SHP77 treated with DMSO at 0.1 percent for 48 hours (cell line): ENCODE measurements around the gene UGT3A1.
"Not testable (repeated sequence)": the region's sequence is repeated elsewhere in the genome, so short reads cannot be mapped to it uniquely, and the experiment has no call there.

Experiments used
- DNase-seq: peaks from one replicate; lab custom pipeline; 2025; lab: John Stamatoyannopoulos, UW

The UGT3A1 gene, protein sequence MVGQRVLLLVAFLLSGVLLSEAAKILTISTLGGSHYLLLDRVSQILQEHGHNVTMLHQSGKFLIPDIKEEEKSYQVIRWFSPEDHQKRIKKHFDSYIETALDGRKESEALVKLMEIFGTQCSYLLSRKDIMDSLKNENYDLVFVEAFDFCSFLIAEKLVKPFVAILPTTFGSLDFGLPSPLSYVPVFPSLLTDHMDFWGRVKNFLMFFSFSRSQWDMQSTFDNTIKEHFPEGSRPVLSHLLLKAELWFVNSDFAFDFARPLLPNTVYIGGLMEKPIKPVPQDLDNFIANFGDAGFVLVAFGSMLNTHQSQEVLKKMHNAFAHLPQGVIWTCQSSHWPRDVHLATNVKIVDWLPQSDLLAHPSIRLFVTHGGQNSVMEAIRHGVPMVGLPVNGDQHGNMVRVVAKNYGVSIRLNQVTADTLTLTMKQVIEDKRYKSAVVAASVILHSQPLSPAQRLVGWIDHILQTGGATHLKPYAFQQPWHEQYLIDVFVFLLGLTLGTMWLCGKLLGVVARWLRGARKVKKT

DNA sequence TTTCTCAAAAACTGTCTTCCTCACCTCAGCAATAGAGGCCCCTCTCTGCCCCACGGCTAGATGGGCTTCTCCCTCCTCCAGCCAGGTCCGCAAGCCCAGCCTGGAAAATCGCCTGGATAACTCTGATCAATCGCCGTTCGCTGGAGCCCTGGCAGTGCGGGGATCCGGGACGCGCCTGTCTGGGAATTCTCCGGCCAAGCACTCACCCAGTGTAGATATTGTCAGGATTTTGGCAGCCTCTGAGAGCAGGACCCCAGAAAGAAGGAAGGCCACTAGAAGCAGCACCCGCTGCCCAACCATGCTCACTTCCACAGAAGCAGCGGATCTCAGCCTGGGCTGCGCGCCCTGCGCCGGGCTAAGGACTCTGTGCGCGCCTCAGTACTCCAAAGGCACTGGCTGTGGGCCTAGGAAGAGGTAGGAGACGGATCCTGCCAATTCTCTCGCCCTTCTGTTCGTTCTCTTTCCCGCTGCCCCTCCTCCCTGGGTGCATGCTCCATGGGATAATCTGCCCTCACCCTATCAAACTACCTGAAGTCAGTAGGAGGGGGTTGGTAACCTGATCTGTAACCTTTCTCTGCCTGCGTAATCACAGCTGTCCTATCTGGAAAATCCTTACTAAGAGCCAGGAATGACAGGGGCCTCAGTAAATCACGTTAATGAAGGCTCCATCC lies at the start of gene UGT3A1:
Gene UGT3A1, minus strand, starts transcription at position 450 of the 671 bp plus-strand sequence. Its CDS starts 150 bp downstream, at position 300.
- DNase-seq: peak; percentile 86

DNA sequence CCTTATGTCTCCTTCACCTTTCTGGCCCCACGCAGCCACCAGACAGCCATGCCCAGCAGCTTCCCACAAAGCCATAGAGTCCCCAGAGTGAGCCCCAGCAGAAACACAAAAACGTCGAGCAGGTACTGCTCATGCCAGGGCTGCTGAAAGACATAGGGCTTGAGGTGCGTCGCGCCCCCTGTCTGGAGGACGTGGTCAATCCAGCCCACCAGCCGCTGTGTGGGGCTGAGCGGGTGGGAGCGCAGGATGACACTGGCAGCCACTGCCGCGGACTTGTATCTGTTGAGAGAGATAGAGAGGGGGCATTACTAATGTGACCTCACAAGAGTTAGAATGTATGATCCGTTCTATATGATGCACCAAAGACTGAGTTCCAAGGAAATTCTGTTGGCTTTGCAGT lies 44.5 kb upstream of the UGT3A1 start:
- DNase-seq: no peak

DNA sequence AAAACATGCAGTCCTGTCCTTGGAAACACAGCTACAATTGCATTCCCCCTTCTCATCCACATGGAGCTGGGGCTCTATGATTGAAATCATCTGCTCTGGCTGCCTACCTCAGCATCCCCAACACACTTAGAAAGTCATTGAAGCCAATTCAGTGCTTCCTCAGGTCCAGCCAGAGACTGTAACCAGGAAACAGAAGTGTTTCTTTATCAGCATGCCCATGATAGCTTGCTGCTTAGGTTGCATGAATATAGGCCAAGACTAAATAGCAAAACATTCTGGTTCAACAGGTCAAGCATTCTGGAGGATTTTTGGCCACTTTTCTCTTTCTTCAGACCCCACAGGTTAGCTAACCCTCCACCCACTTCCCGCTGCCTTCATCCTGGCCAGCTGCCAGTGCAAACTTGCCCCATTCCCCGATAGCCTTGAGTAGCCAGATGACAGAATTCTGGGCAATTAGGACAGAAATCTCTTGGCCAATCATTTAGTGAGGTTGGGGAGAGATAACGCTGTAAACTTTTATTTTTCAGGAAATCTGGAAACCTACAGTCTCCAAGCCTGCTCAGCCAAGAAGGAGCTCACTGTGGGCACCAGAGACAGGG lies 43.4 kb upstream of the UGT3A1 start:
- not testable (repeated sequence) for DNase-seq

DNA sequence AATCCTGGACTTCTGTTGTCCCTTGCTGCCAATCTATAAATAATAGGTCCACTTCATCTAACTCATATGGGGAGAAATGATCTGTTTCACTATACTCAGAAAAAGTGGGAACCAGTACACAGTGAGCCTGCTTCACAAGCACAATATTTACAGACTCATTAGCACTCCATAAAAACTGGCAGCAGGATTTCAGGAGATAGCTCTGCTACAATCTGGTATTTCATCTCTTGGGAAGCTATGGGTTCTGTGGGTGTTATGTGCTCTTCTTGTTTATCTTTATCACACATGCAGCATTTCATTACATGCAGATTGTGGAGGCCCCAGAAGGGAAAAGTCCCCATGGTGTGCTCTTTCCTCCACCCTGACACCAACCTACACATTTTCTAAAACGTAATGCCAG lies 42.3 kb upstream of the UGT3A1 start:
- no peak for DNase-seq

DNA sequence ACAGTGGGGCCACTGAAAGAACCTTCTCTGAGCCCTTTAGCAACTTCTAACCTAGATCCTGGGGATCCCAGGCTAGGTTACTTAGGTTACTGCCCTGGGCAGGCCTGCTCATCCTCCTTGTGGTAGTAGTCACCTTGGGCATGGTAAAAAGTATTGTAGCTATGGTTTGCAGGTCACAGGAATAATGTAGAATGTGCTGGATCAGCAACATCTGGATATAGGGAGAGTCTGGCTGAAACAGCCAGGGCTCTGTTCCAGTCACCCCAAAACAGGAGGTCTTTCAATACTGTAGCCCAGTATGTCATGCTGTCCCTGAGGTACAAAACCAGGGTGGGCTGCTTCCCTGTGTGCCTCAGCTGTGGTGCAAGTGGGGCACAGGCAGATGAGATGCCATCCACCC lies 41.9 kb upstream of the UGT3A1 start:
- no peak for DNase-seq

DNA sequence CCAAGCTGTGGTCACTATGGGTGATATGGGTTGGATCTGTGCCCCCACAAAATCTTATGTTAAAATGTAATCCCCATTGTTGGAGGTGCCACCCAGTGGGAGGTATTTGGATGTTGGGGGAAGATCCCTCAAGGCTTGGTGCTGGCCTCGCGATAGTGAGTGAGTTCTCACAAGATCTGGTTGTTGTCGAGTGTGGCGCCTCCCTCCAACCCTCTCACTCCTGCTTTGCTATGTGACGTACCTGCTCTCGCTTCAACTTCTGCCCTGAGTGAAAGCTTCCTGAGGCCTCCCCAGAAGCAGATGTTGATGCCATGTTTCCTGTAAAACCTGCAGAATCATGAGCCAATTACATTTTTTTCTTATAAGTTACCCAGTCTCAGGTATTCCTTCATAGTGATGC lies 40.0 kb upstream of the UGT3A1 start:
- DNase-seq: no peak

DNA sequence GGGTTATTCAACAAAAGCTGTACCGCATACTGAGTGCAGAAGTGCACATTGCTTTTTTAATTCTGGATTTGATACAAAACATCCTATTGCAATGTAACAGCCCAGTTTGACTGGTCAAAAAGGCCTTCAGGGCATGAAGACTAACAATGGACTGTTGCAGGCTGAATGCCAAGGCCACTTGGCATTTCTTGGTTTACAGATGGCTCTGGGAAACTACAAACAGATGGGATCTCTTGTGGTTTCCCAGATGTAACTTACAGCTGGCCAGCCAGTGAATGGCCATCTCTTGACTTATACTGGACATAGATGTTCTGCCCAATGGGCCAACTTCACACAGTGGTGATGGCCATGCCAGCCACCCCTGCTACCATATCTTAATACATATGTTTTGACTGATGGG lies 38.7 kb upstream of the UGT3A1 start:
- DNase-seq: no peak

DNA sequence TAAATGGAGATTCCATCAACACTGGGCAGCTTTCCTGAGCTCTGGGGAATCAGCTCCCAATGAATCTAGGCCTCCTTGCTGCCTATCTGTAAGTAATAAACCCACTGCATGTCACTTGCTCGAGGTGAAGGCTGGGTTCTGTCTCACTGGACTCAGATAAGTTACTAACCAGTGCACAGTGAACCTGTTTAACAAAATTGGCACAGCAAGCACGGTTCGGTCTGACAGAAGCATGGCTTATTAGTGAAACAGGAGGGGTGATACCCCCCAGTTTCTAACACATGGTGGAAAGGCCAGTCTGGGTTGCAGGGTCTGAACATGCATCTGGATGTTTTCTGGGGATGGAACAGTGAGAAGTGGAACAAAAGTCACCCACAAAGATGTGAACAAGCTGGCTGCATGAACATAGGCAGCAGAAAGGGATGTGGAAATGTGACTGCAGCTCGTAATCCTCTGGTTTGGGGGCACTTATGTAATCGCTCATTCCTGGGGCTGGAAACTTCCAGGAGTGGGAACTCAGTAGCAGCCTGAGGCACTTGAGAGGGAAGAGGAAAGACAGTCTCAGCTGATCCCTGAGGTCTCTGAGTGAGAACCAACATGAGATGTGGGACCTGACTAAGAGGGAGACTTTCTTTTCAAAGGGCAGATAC lies 37.8 kb upstream of the UGT3A1 start:
- DNase-seq: no peak

DNA sequence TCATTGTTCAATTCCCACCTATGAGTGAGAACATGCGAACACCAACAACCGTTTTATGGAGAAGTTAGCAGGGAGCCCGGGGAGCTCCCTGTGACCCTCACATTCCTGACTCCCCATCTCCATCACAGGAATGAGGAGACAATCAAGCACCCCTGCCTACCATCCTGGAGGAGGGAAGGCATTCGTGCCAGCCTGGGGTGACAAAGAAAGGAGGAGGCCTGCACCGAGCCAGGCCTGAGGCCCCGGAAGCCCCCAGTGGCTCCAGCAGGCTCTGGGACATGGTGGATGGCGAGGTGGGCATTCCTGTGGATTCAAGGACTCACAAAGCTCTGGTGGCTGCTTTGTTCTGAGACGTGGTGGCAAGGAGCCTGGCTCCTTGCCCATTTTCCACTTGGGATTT lies 36.5 kb upstream of the UGT3A1 start:
- no peak for DNase-seq

DNA sequence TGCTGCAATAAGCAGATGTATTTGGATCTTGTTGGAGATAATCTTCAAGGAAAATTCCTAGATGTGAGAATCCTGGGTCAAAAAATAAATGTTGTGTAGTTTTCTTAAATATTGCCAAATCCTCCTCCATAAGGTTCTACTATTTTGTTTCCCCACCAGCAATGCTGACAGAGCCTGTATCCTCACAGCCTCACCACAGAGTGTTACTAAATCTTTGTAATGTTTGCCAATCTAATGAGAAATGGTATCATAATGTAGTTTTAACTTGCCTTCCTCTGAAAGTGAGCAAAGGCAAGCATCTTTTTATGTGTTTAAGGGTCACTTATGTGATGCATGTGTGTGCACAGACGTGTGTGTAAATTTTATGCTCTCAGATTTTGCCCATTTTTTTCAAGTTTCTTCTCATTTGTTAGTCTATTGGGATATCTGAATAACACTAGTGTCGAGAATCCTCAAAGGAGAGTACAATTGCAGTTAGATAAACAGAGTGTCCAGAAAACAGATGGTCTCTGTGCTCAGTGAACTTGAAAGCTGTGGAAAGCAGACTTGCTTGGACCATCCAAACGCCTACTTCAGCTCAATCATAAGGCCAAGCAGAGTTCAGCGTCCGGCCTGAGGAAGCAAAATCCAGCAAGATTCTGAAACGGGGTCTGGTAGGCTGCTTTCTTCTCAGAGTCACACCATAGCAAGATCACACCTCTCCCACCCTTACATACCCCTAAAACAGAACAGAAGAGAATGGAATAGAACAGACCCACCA lies 35.7 kb upstream of the UGT3A1 start:
- DNase-seq: no peak

DNA sequence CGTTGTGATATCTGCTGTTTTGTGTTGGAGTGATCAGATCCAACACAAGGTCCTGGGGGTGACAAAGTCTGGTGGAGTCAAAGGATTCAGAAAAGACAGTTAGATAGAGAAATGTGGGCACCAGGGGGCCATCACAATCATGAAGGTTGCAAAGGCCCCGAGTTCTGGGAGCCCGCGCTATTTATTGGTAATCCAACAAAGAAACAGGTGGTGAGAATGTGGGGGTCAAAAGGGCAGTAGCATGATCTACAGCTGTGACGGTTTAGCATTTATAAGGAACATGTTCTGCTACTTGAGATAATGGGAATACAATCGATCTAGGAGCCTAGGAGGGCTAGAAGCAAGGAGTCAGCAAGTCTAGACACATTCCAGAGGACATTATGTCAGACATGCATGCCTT lies 31.1 kb upstream of the UGT3A1 start:
- DNase-seq: not testable (repeated sequence)

DNA sequence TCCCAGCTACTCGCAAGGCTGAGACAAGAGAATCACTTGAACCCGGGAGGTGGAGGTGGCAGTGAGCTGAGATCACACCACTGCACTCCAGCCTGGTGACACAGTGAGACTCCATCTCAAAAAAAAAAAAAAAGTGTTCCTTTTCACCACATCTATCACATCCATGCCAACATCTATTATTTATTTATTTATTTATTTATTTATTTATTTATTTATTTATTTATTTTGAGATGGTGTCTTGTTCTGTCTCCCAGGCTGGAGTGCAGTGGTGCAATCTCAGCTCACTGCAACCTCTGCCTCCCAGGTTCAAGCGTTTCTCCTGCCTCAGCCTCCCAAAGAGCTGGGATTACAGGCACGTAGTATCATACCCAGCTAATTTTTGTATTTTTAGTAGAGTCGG lies 28.4 kb upstream of the UGT3A1 start:
- not testable (repeated sequence) for DNase-seq

DNA sequence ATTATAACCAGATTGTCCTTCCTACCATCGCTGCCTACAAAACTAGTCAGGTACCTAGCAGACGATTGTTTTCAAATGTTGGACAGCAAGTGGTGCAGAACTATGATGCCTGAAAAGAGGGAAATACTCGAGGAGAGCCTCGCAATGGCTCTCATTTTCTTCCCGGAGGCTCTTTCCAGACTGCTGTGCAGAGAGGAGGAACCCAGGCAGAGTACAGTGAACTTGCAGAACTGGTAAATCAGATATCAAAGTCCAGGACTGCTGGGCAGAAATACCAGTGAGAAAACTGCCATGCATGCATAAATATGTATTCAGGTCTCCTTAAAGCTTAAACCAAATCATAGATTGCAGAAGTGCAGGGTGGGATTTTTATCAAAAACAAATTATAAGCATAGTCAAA lies 26.4 kb upstream of the UGT3A1 start:
- no peak for DNase-seq

DNA sequence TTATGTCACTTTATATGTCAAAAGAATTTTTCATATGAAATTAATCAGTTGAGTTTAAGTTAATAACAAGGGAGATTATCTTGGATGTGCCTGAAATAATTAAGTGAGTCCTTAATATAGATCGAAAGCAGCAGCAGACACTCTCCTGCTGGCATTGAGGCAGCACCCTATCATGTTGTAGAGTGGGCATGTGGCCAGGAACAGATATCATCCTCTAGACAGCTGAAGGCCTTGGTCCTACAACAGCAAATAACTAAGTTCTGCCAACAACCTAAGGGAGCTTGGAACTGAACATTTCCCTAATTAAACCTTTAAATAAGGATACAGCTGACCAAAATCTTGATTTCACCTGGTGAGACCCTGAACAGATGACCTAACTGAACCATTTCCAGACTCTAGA lies 25.8 kb upstream of the UGT3A1 start:
- no peak for DNase-seq

DNA sequence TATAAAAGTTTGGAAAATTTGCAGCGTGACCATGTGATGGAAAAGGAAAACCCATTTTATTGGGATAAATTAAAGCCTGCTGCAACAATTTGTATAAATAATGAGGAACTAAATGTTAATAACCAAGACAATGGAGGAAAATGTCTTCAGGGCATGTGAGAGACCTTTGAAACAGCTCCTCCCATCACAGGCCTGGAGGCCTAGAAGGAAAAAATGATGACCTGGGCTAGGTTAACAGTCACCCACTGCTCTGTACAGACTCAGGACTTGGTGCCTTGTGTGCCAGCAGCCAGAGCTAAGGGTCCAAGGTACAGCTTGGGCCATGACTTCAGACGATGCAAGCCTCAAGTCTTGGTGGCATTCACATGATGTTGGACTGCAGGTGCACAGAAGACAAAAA lies 22.0 kb upstream of the UGT3A1 start:
- no peak for DNase-seq

DNA sequence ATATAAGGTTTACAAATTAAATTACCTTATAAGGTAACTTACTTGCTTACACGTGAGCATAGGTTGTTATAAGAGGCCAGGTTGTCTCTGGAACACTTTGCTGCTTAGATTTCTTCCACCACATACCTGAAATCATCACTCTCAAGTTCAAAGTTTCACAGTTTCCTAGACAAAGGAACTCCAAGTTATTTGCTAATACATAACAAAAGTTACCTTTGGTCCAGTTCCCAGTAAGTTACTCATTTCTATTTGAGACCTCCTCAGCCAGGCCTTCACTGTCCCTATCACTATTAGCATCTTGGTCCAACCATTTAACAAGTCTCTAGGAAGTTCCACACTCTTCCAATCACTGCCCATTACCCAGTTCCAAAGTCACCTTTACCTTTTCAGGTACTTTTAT lies 18.5 kb upstream of the UGT3A1 start:
- DNase-seq: no peak

DNA sequence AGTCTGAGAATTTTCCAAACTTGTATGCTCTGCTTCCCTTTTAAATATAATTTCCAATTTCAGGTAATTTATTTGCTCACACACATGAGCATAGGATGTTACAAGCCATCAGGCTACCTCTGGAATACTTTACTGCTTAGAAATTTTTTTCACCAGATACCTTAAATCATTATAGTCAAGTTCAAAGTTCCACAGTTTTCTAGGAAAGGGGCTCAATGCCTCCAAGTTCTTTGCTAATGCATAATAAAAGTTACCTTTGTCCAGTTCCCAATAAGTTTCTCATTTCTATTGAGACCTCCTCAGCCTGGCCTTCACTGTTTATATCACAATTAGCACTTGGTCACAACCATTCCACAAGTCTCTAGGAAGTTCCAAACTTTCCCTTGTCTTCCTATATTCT lies 16.2 kb upstream of the UGT3A1 start:
- DNase-seq: no peak

DNA sequence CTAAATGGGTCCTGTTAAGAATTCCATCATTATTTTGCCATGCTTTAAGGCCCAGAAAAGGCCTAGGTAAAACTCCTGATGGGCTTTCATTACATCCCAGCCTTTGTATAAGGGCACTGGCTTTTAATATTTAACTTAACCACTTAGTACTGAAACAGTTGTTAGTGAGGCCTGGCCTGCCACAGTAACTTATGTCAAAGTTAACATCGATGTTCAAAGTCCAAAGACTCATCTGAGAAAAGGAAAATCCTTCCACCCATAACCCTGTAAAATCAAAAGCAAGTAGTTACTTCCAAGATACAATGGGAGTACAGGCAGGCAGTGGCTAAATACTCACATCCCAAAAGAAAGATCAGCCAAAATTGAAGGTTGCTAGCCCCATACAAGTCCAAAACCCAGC lies 15.0 kb upstream of the UGT3A1 start:
- DNase-seq: no peak

DNA sequence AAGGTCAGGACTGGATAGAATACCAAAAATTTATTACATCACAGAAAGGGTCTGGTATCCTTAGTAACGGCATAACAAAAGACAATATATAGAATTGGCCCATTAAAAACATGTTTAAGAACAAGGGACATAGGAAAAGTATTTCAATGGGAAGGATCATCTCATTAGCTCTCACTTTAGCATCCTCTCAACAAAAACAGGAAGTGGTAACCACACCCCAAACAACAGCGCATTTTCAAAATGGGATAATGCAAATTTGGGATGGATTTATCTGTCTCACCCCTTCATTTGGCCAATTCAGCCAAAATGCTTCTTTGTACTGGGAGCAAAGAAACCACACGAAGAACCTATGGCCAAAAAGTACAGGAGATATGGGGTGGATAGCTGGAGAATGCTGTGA lies 9.8 kb upstream of the UGT3A1 start:
- no peak for DNase-seq

DNA sequence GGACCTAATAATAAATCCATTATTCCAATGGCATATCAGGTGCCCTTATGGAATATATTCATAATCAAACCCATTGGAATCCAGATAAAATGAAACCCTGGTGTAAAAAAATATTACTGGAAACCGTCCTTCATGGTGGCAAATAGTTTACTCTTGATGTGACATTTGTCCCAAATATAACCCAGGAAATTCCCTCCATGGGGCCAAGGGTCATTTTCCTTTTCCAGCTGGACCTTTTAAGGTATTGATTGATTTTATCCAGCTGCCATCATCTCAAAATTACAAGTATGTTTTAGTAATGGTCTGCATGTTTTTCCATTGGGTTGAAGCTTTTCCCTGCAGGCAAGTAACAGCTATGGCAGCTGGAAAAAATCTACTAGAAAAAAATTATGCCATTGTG lies 8.4 kb upstream of the UGT3A1 start:
- DNase-seq: no peak

DNA sequence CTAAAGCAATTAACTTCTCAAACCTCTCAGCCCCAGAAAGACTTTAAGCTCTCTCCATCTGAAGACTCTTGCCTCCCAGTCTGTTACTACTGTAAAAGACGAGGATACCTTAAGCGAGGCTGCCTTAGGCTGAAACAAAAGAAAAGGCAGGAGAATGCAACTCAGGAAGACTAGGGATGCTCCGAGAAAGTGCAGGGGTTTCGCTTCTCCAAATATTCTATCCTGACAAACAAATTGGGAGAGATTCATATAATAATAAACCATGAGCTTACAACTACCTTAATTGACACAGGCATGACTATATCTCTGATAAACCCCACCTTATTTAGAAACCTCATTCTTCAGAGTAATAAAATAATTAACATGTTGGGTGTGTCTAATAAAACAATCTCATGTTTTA lies 4.9 kb upstream of the UGT3A1 start:
- no peak for DNase-seq

DNA sequence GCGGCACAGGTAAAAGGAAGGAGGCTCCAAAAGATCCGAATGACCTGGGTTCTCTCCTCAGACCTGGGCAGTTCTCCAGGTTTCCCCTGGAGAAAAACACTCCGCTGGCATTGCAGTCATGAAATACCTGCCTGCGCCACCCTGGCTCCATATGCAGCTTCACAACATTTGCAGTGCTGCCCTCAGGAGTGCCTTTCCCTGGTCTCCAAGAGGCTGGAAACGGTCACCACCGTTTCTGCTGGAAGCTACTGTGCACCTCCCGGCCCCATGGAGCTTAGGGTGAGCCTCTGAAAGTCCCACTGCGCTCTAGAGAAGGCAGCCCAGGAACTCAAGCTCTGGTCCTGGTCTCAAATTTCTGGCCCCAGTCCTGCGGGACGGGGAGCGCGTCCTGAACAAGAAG lies 670 bp downstream of the UGT3A1 start:
- DNase-seq: no peak
